ENCODE data around the gene NDUFV1.
"Not testable (repeated sequence)": the region's sequence is repeated elsewhere in the genome, so short reads cannot be mapped to it uniquely, and the experiment has no call there.

The NDUFV1 gene

GRCh38 chr11:67657300-67657699 is 50.6 kb downstream of the NDUFV1 start:
- DNase-seq (ENCODE audit: low read depth in 2 of 2) = no peak

- not testable (repeated sequence) for DNase-seq (ENCODE audit: low read depth in 2 of 2)
Measured at GRCh38 chr11:67659651-67660165, 53.0 kb downstream of the NDUFV1 start.

GRCh38 chr11:67660752-67661151 is 54.0 kb downstream of the NDUFV1 start:
- DNase-seq (ENCODE audit: low read depth in 2 of 2) = not testable (repeated sequence)
